ENCODE data around the gene TRAF7.
"Not testable (repeated sequence)": the region's sequence is repeated elsewhere in the genome, so short reads cannot be mapped to it uniquely, and the experiment has no call there.

TRAF7 gene

DNA sequence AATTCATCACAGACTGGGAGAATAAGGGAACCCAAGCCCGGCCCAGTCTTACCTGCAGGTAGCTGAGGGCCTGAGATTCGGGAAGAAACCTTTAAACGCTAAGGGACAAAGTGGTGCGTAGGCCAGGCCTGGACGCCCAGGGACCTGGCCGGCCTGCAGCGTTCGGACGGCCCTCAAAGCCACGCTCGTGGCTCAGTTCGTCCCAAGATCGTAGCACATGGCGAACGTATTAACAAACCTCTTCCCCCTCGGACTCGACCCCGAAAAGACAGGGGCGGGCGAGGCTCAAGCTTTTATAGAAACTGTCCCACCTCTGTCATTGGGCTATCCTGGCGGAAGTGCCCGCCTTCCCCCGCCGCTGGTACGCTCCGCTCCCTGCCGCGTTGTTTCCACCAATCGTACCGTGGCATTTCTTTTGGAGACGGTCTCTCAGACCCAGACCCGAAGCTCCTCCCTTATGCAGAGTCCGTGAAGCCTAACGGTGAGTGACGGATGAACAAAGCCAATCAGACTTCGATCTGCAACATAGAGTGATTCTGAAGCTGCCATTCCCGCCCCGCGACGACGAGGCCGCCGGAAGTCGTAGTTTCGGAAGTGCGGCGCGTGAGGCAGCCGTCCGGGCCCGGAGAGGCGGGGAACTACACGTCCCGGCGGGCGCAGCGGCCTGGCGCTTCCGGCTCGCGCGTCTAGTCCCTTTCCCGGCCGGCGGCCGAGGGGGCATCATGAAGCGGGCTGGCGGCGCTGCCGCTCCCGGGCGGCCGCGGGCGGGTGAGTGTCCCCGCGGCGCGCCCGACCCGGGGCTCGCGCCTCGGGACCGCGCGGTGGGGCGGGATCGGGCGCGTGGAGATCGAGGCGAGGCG lies at the start of gene TRAF7:
TSS of gene TRAF7 (plus strand) at position 692 of the 860 bp plus-strand sequence. CDS start 8,139 bp downstream, outside the sequence.
- H3K4me3 ChIP-seq (ENCODE audit: low read length) = peak within 1 kb of the TSS; percentile 99
- H3K27ac ChIP-seq (ENCODE audit: low read depth, low read length) = peak within 1 kb of the TSS; percentile 93
- no peaks in the 10 kb centered on the region for H3K9me3 ChIP-seq (ENCODE audit: control insufficient read depth, insufficient read depth, low read length)
- peaks cover 24% of the 10 kb centered on the region for H4K20me1 ChIP-seq (ENCODE audit: control insufficient read depth, insufficient read depth, low read depth, low read length)
- H3K79me2 ChIP-seq (ENCODE audit: control insufficient read depth, low read length) = peaks cover 78% of the 10 kb centered on the region
- peaks cover 72% of the 10 kb centered on the region for H3K4me1 ChIP-seq (ENCODE audit: control insufficient read depth, low read length)
- TF ChIP-seq, protein P1, sequence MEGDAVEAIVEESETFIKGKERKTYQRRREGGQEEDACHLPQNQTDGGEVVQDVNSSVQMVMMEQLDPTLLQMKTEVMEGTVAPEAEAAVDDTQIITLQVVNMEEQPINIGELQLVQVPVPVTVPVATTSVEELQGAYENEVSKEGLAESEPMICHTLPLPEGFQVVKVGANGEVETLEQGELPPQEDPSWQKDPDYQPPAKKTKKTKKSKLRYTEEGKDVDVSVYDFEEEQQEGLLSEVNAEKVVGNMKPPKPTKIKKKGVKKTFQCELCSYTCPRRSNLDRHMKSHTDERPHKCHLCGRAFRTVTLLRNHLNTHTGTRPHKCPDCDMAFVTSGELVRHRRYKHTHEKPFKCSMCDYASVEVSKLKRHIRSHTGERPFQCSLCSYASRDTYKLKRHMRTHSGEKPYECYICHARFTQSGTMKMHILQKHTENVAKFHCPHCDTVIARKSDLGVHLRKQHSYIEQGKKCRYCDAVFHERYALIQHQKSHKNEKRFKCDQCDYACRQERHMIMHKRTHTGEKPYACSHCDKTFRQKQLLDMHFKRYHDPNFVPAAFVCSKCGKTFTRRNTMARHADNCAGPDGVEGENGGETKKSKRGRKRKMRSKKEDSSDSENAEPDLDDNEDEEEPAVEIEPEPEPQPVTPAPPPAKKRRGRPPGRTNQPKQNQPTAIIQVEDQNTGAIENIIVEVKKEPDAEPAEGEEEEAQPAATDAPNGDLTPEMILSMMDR (IDR thresholded peaks at IDR 0.05; ENCODE audit: low read depth, low read length, poor library complexity, severe bottlenecking) = no peak
- TF ChIP-seq EZH2phosphoT487 (IDR thresholded peaks at IDR 0.05; ENCODE audit: borderline replicate concordance, low read length) = no peak
- H3K9me2 ChIP-seq (replicated peaks; ENCODE audit: control insufficient read depth, low read length) = no peaks in the 10 kb centered on the region
- peaks cover 48% of the 10 kb centered on the region for H3F3A ChIP-seq (ENCODE audit: control insufficient read depth, insufficient read depth)
- peaks cover 61% of the 10 kb centered on the region for H3K36me3 ChIP-seq (ENCODE audit: control insufficient read depth, low read length)
- peaks cover 6% of the 10 kb centered on the region; the same call in 1 of the 2 replicates for H3K27me3 ChIP-seq (ENCODE audit: control insufficient read depth, low read length)
- peak within 1 kb of the TSS; percentile 95 for H3K4me2 ChIP-seq (ENCODE audit: low read length)

DNA sequence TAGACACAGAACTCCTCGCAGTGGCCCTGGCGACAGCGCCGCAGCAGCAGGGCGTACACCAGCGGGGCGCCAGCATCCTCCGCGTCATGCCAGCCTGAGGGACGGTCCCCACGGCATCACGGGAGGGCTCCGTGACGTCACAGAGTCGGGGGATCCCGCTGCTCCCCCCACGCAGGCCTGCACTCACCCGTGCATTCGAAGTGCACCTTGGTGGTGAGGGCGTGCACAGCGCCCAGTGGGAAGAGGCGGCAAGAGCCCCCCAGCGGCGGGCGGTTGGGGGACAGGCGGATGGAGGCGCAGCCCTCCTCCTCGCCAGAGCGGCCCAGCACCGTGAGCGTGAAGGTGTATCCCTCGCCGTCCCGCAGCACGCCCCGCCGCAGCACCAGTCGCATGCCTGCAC lies 49.4 kb upstream of the TRAF7 start:
- H3K27ac ChIP-seq (ENCODE audit: low read depth, low read length); H3K4me3 ChIP-seq (ENCODE audit: low read length); H3K4me1 ChIP-seq (ENCODE audit: control insufficient read depth, low read length); H3K9me3 ChIP-seq (ENCODE audit: control insufficient read depth, insufficient read depth, low read length); H3K36me3 ChIP-seq (ENCODE audit: control insufficient read depth, low read length); H3K9me2 ChIP-seq (replicated peaks; ENCODE audit: control insufficient read depth, low read length); H3K27me3 ChIP-seq (ENCODE audit: control insufficient read depth, low read length); H3K4me2 ChIP-seq (ENCODE audit: low read length); H3K79me2 ChIP-seq (ENCODE audit: control insufficient read depth, low read length); H4K20me1 ChIP-seq (ENCODE audit: control insufficient read depth, insufficient read depth, low read depth, low read length); H3F3A ChIP-seq (ENCODE audit: control insufficient read depth, insufficient read depth): not testable (repeated sequence)

GRCh38 chr16:2107121-2107790 lies 48.3 kb upstream of the TRAF7 start:
- H3K4me3 ChIP-seq (ENCODE audit: low read length); H3K9me2 ChIP-seq (replicated peaks; ENCODE audit: control insufficient read depth, low read length); H3K9me3 ChIP-seq (ENCODE audit: control insufficient read depth, insufficient read depth, low read length); H3F3A ChIP-seq (ENCODE audit: control insufficient read depth, insufficient read depth); H3K4me2 ChIP-seq (ENCODE audit: low read length); H3K27ac ChIP-seq (ENCODE audit: low read depth, low read length); H3K79me2 ChIP-seq (ENCODE audit: control insufficient read depth, low read length); H3K4me1 ChIP-seq (ENCODE audit: control insufficient read depth, low read length); H3K36me3 ChIP-seq (ENCODE audit: control insufficient read depth, low read length); H3K27me3 ChIP-seq (ENCODE audit: control insufficient read depth, low read length); H4K20me1 ChIP-seq (ENCODE audit: control insufficient read depth, insufficient read depth, low read depth, low read length): not testable (repeated sequence)

GRCh38 chr16:2107791-2108125 lies 47.8 kb upstream of the TRAF7 start:
- H3K4me3 ChIP-seq (ENCODE audit: low read length); H3K36me3 ChIP-seq (ENCODE audit: control insufficient read depth, low read length); H3F3A ChIP-seq (ENCODE audit: control insufficient read depth, insufficient read depth); H3K9me3 ChIP-seq (ENCODE audit: control insufficient read depth, insufficient read depth, low read length); H3K9me2 ChIP-seq (replicated peaks; ENCODE audit: control insufficient read depth, low read length); H3K4me1 ChIP-seq (ENCODE audit: control insufficient read depth, low read length); H3K27me3 ChIP-seq (ENCODE audit: control insufficient read depth, low read length); H3K4me2 ChIP-seq (ENCODE audit: low read length); H4K20me1 ChIP-seq (ENCODE audit: control insufficient read depth, insufficient read depth, low read depth, low read length); H3K79me2 ChIP-seq (ENCODE audit: control insufficient read depth, low read length); H3K27ac ChIP-seq (ENCODE audit: low read depth, low read length): not testable (repeated sequence)

- H4K20me1 ChIP-seq (ENCODE audit: control insufficient read depth, insufficient read depth, low read depth, low read length); H3K27me3 ChIP-seq (ENCODE audit: control insufficient read depth, low read length); H3K27ac ChIP-seq (ENCODE audit: low read depth, low read length); H3K9me2 ChIP-seq (replicated peaks; ENCODE audit: control insufficient read depth, low read length); H3K4me3 ChIP-seq (ENCODE audit: low read length); H3K4me2 ChIP-seq (ENCODE audit: low read length); H3K4me1 ChIP-seq (ENCODE audit: control insufficient read depth, low read length); H3F3A ChIP-seq (ENCODE audit: control insufficient read depth, insufficient read depth); H3K36me3 ChIP-seq (ENCODE audit: control insufficient read depth, low read length); H3K79me2 ChIP-seq (ENCODE audit: control insufficient read depth, low read length); H3K9me3 ChIP-seq (ENCODE audit: control insufficient read depth, insufficient read depth, low read length): not testable (repeated sequence)
Observed at GRCh38 chr16:2108446-2109270, 46.9 kb upstream of the TRAF7 start.

DNA sequence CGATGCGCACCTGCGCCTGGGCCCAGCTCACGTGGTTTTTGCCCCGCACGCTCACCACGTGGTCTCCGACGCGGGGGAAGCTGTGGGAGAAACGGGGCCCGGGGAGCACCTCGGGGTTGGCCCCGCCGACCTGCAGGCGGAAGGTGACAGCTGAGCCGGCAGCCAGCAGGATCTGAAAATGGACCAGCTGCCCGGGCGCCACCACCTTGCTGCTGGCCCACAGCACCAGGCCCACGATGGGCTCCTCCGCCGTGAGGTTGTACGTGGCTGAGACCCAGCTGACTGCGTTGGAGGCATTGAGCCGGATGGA lies 46.4 kb upstream of the TRAF7 start:
- H3K36me3 ChIP-seq (ENCODE audit: control insufficient read depth, low read length); H3K9me2 ChIP-seq (replicated peaks; ENCODE audit: control insufficient read depth, low read length); H3K27ac ChIP-seq (ENCODE audit: low read depth, low read length); H3K9me3 ChIP-seq (ENCODE audit: control insufficient read depth, insufficient read depth, low read length); H3K4me3 ChIP-seq (ENCODE audit: low read length); H4K20me1 ChIP-seq (ENCODE audit: control insufficient read depth, insufficient read depth, low read depth, low read length); H3K27me3 ChIP-seq (ENCODE audit: control insufficient read depth, low read length); H3K79me2 ChIP-seq (ENCODE audit: control insufficient read depth, low read length); H3K4me1 ChIP-seq (ENCODE audit: control insufficient read depth, low read length); H3K4me2 ChIP-seq (ENCODE audit: low read length); H3F3A ChIP-seq (ENCODE audit: control insufficient read depth, insufficient read depth): not testable (repeated sequence)

DNA sequence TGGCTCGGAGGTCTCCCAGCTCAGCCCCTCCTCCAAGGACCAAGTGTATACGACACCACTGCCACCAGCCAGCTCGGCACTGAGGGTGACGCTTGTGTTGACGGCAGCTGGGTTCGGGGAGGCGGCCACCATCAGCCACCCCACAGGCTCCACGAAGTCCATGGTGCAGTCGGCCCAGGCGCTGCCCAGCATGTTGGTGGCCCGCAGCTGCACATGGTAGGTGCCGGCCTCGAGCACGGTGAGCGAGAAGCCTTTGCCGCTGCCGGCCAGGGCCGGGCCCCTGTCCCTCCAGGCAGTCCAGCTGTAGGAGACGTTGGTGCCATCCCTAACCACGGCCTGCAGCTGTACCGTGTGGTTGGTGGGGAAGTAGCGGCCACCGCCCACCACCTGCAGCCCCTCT lies 45.7 kb upstream of the TRAF7 start:
- not testable (repeated sequence) for H3K4me3 ChIP-seq (ENCODE audit: low read length); H3K9me2 ChIP-seq (replicated peaks; ENCODE audit: control insufficient read depth, low read length); H3K79me2 ChIP-seq (ENCODE audit: control insufficient read depth, low read length); H3F3A ChIP-seq (ENCODE audit: control insufficient read depth, insufficient read depth); H3K9me3 ChIP-seq (ENCODE audit: control insufficient read depth, insufficient read depth, low read length); H3K27ac ChIP-seq (ENCODE audit: low read depth, low read length); H3K36me3 ChIP-seq (ENCODE audit: control insufficient read depth, low read length); H3K27me3 ChIP-seq (ENCODE audit: control insufficient read depth, low read length); H3K4me2 ChIP-seq (ENCODE audit: low read length); H4K20me1 ChIP-seq (ENCODE audit: control insufficient read depth, insufficient read depth, low read depth, low read length); H3K4me1 ChIP-seq (ENCODE audit: control insufficient read depth, low read length)
